ENCODE results near the gene PUSL1.

- TF ChIP-seq CTCF (tag by site-specific recombination; IDR thresholded peaks at IDR 0.05) (peak; percentile 54), IKZF3 (tag by site-specific recombination; IDR thresholded peaks at IDR 0.05) (0 out of 2 replicates have a peak, but pooled peaks have one; percentile 44), MZF1 (tag by site-specific recombination; IDR thresholded peaks at IDR 0.05; ENCODE audit: borderline replicate concordance) (no peak), ZBTB21 (tag by site-specific recombination; IDR thresholded peaks at IDR 0.05) (no peak), ZNF776 (tag by site-specific recombination; IDR thresholded peaks at IDR 0.05; ENCODE audit: borderline replicate concordance) (no peak), HOXA7 (CRISPR knock-in tag; IDR thresholded peaks at IDR 0.05; ENCODE audit: borderline replicate concordance) (no peak), ZNF549 (tag by site-specific recombination; IDR thresholded peaks at IDR 0.05) (no peak), ZNF785 (tag by site-specific recombination; IDR thresholded peaks at IDR 0.05) (no peak)
These were observed 18.1 kb upstream of the PUSL1 start for GRCh38 chr1:1290238-1290731.

Data from HEK293 (cell line).